Stimulated activated CD8-positive, alpha-beta memory T cell treated with anti-CD3 and anti-CD28 coated beads, Interleukin-15, amount 100 ng/mL, for 1 hour (primary cell): ENCODE results near the gene CLEC16A.
"Not testable (repeated sequence)": the region's sequence is repeated elsewhere in the genome, so short reads cannot be mapped to it uniquely, and the experiment has no call there.

ENCODE experiments used
- DNase-seq: peaks from one replicate; pipeline ENCODE4 v3.0.0-alpha.2; 2020; ENCODE audit warnings: low read depth

Gene CLEC16A

GRCh38 chr16:11202260-11203091 lies 258.1 kb downstream of the CLEC16A start:
- DNase-seq = no peak

DNA sequence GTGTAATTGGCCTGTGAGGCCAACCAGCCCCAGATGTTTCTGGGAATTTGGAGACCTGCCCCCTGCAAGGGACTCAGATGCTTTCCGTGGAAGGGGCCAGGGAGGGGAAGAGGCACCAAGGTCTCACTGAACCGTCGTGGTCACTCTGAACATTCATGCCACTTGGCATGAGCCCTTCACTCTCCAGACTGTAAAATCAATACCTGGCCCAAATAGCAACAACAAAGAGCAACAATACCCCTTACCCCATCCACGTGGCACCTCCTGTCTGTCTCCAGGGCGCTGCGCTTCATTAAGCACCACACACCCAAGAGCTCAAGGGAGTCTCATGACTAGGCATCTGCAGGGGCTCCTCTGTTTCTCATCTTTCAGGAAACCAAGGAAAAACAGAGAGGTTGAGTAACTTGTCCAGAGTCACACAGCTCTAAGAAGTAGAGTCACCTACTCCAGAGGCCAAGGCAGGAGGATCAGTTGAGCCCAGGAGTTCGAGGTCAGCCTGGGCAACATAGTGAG lies 258.8 kb downstream of the CLEC16A start:
- DNase-seq = no peak

GRCh38 chr16:11204513-11205047 lies 260.2 kb downstream of the CLEC16A start:
- DNase-seq = no peak

DNA sequence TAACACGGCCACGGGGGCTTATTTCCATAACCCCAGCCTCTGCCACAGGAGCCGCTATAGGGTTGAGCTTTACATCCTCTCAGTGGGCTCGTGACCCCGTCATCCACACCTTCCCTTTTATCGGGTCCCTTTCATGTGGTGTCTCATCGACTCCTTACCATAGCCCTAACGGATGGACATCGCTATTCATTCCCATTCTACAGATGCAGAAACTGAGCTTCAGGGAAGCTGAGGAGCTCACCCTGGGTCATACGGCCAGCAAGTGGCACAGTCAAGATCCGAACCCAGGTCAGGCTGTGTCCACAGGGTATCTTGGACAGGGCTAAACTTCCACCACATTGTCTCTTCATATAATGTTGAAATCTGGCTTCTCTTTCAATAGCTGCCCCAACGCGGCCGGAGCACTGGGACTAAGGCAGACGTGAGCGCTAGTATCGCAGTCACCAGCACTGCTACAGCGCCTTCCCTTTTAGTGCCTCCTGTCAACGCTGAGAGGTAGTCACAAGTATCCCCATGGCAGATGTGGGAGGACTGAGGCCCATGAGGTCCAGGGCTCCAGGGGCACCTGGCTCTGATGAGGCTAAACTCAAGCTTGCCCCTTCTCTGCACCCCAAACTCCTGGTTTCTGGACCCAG lies 260.8 kb downstream of the CLEC16A start:
- no peak for DNase-seq

DNA sequence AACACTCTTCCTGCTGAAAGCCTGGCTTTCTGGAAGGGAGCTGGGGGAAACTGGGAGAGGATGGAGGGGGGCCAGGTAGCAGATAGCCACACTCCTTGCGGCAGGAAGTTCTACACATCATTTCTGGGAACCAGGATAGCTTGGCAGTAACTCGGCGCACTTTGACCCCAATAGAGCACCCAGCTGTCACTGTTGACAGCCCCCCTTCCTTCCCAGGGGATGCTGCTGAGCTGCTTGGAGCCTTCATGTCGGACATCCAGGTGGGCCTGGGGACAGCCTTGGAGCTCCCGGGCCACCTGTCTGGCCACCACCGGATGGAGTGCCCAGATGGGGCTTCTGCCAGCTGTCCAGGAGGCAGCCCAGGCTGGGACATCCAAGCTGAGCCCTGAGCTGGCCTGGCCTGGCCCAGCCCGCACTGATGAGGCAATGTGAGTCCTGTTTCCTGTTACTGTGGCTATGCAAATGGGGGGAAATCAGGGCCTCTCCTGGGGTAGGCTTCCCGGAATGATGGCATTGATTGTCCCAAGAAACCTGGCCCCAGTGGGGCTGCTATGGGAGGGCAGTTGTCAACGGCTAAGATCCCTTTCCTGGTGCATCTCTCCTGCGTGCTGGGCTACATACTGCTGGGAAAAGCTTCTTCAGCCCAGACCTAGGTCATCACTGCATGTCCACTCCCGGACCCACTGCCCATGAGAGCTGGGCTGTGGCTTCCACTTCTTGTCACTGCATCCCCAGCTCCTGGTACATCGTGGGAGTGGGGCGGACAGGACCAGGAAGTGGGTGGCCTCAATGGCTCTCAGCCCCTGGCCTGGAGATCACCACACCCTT lies 261.6 kb downstream of the CLEC16A start:
- DNase-seq = no peak

GRCh38 chr16:11207646-11208045 lies 263.3 kb downstream of the CLEC16A start:
- DNase-seq = no peak

DNA sequence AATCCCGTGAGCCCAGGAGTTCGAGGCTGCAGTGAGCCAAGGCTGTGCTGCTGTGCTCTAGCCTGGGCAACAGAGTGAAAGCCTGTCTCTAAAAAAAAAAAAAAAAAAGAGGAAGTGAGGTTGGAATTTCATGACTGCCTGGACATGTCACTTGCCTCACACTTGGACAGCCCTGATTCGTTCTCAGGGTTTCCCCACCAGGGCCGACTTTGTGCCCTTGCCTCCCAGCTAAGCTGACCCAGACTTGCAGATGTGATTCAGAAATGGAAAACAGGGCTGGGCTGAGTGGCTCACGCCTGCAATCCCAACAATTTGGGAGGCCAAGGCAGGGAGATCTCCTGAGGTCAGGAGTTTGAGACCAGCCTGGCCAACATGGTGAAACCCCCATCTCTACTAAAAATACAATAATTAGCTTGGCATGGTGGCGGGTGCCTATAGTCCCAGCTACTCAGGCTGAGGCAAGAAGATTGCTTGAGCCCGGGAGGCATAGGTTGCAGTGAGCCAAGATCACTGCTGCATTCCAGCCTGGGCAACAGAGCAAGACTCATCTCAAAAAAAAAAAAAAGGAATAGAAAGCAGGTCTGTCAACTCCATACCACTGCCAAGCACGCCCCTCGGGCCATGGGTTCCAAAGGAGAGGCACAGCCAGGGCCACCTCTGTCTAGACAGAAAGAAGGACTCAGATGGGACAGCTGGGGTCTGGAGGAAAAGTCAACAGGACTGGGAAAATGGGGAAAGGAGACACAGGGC lies 264.7 kb downstream of the CLEC16A start:
- no peak for DNase-seq

DNA sequence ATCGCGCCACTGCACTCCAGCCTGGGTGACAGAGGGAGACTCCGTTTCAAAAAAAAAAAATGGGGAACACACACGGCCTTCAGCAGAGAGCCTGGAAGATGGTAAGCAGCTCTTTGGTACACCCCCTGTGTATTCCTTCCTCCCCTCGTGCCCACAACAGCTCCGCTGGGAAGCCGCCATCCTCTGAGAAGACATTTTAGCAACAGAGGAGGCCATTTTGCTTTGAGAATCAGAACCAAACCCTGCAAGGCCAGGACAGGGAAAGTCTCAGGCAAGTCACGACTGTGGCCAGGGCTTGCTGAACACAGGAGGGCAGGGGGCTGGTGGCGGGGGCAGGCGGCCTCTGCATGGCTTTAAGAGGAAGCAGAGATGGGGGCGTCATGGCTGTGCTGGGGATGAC lies 265.9 kb downstream of the CLEC16A start:
- DNase-seq = no peak

DNA sequence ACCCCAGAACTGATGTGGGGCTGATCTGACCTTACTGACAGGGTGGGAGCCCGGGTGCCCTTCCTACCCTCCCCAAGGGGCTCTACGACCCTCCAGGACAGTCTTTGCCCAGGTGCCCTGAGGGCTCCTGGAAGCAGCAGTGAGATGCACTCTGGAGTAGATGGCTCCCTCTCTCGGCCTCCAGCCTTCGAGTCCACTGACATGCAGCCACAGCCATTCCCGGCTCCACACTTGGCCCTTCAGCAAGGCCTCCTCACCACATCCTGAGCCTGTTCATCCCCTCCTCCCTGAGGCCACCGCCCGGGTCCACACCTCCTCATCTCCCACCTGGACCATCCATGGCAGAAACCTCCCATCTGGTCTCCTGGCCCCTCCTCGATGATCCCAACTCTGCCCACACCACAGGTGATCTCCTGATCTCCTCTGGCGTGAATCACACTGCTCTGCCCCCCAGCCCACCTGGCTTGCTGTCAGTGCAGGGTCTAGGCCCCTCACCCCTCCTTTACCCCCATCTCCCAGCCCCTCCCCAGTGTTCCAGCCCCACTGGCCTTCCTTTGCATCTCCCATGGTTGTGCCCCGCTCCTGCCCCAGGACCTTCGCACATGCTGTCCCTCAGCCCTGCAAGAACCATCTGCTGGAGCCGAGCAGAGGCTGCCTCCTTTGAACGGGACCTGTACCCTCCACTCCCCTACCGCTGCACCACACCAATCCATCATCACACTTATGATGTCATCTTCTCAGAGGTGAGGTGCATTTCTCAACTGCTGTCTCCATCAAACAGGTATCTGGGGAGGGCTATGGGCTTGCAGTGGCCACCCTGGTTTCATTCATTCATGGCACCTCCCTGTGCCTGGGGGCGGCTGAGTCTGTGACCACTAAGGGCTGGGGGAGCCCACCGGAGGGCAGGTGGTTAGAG lies 267.0 kb downstream of the CLEC16A start:
- DNase-seq = no peak

DNA sequence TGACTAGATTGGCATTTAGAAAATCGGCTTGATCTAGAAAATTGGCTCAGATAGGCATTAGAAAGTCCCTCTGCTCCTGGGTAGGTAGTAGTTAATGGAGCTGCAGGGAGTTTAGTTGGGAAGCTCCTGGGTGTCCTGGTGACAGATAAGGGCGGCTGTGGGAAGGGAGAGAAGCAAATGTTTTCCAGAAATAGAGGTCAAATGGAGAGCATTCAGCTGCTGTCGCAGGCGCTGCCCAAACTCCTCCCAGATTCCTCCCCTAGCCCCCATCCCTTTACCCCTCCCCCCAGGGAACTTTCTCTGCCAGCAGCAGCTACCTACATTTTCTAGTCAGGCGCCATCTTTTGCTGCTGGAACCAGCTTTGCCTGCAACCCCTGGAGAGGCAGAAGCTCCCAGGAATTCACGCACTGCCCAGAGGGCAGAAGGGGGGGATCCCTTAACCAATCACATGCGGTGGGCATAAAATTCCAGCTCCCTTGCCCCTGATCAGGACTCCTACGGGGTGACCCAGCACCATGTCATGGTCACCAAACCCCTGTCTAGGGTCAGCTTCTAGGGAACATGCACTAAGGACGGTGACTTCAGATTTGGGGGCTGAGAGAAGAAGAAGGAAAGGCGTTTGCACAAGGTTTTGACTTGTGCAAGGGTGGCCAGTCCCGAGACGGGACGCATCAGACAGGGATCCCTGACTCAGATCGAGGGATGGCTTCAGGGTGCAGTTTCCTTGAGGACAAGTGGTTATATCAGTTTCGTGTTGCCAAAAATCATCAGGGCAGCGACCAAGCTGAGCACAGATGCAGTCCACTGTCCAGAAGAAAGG lies 267.8 kb downstream of the CLEC16A start:
- DNase-seq = no peak

DNA sequence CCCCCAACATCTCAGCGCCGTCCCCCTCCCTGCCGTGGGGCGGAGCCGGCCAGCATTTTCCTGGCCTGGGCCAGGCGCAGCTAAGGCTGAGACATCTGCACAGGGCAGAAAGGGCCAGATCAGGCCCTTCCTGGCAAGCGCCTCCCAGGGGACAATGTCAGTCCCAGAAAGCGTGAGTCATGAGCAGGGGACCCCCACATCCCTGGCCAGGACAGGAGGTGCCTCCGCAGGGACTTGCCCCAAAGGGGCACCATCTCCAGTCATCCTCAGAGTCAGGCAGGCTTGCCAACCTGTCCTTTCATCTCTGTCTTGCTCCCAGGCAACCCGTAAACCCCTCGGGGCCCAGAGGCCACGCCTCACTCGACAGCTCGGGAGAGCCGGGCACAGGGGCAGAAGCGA lies 268.4 kb downstream of the CLEC16A start:
- no peak for DNase-seq

DNA sequence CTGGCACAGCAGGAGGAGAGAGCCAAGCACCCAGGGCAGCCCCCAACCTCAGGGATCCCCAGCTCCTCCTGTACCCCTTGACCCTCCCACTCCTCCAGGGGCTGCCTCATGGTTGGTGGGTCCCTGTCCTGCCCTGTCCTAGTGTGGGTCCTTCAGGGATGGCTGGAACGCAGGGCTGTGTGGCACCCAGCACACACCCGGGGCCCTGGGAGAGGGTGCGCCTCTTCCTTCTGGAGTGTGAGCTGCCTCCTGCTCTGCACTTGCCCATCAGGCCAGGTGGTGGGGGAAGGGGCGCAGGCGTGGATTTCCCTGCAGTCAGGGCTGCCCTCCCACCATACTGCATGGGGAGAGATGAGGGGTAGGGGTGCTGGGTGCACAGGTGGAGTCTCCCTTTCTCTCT lies 269.0 kb downstream of the CLEC16A start:
- no peak for DNase-seq

DNA sequence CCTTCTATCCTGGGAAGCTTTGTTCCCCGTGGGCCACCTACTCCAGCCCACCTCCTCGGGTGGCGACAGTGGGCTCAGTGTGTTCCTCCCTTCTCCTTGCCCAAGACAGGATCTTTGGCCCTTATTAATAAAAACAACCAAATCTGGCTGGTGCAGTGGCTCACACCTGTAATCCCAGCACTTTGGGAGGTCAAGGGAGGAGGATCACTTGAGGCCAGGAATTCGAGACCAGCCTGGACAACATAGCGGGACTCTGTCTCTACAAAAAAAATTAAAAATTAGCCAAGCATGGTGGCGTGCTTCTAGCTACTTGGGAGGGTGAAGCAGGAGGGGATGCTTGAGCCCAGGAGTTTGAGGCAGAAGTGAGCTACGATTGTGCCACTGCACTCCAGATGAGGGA lies 269.4 kb downstream of the CLEC16A start:
- no peak for DNase-seq

- DNase-seq = no peak
Observed at GRCh38 chr16:11215935-11216556, 271.7 kb downstream of the CLEC16A start.

DNA sequence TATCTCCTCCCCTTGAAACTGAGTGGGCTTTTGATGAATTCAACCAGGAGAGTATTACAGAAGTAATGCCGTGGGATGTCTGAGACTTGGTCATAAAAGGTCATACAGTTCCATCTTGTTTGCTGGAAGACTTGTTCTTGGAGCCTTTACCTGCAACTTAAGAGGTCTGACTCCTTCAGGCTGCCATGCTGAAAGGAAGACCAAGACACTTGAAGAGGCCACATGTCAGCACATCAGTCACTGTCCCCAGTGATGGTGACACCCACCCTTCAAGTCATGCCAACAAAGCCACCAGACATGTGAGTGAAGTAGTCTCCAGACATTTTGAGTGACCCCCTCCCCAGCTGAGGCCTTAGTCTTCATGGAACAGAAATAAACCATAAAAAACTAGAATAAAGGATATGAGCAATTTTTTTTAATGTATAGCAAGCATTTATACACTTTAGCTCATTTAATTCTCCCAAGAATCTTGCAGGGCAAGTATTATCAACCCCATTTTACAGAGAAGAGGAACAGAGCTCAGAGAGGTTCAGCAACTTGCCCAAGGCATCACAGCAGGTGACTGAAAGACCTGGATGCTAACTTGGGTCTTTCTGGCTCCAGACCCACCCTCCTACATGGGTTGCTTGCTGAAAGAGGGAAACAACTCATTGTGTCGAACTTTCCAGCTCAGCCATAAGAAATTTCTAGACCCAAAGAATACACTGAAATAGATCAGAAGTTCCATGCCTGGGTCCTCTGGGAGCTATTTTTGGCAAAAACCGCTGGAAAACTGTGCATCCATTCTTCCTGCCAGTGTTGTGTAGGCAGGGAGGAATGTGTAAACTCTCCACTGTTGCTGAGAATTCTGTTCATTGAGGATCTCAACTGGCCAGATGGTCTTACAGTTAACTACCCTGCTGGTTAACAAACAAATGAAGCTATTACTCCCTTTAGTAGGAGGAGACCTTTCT lies 273.6 kb downstream of the CLEC16A start:
- no peak for DNase-seq

- DNase-seq = no peak
Observed at GRCh38 chr16:11218604-11218962, 274.2 kb downstream of the CLEC16A start.

GRCh38 chr16:11219178-11219577 lies 274.8 kb downstream of the CLEC16A start:
- DNase-seq = no peak

DNA sequence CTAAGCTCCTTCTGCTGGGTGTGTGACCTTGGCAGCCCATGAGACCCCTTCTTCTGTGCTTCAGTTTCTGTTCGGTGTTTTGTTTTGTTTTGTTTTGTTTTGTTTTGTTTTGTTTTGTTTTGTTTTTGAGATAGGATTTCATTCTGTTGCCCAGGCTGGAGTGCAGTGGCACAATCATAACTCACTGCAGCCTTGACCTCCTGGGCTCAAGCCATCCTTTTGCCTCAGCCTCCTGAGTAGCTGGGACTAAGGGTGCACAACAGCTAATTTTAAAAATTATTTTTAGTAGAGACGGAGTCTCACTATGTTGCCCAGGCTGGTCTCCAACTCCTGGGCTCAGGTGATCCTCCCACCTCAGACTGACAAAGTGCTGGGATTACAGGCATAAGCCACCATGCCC lies 276.1 kb downstream of the CLEC16A start:
- not testable (repeated sequence) for DNase-seq
